Ovary (tissue), 9 donors: Measurements from ENCODE around the gene OCSTAMP. TPM values are rescaled to one million over a fixed set of nuclear protein-coding genes. Genes with fewer than 3 reads are reported as not detected.

Source experiments
- DNase-seq, 5 donors: peaks; one replicate each; pipeline ENCODE4 v3.0.0-alpha.2; 2019 to 2020
- H3K27ac ChIP-seq, 2 donors: fragments of 200-600 bp; one replicate each; pipeline versions ENCODE4 v1.5.1 to v1.8.0; 2019 to 2022
- H3K27me3 ChIP-seq: fragments of 200-600 bp; one replicate; pipeline ENCODE4 v1.8.0; 2022
- H3K36me3 ChIP-seq: fragments of 200-600 bp; sonication (generic); one replicate; pipeline ENCODE4 v1.5.1; 2019
- H3K4me1 ChIP-seq: one replicate; pipeline ENCODE4 v1.8.1; 2013; ENCODE audit warnings: mild to moderate bottlenecking, moderate library complexity; ENCODE audit not compliant: insufficient read depth
- H3K4me3 ChIP-seq: fragments of 200-600 bp; sonication (generic); one replicate; pipeline ENCODE4 v1.5.1; 2017
- H3K9me3 ChIP-seq, 2 donors: fragments of 200-600 bp in 1 of 2; sonication (generic) in 1 of 2; one replicate each; pipeline versions ENCODE4 v1.5.1 to v1.8.1; 2013 to 2019; ENCODE audit warnings: mild to moderate bottlenecking in 1 of 2, moderate library complexity in 1 of 2
- EP300 ChIP-seq: sonication (generic); formaldehyde crosslinking; IDR thresholded peaks from one replicate; pipeline ENCODE4 v1.6.1; 2017; ENCODE audit warnings: antibody characterized with exemption
- POLR2A ChIP-seq: fragments of 450-650 bp; IDR thresholded peaks from one replicate; pipeline ENCODE4 v1.6.1; 2017; ENCODE audit warnings: antibody characterized with exemption, mild to moderate bottlenecking, moderate library complexity
- WGBS, 3 donors: extraction: QIAGEN DNeasy Blood & Tissue Kit in 1 of 3; methylation state at CpG; one replicate each; pipeline versions ENCODE4 v1.1.5 to v1.1.7; 2013 to 2017; 5-methylcytosine and 5-hydroxymethylcytosine counted together
- intact Hi-C, 4 donors: fragments of 100-400 bp; cut with DNase I; formaldehyde crosslinking; loops; one replicate each; pipeline versions ENCODE4 v1.11.0 to v1.15.1; 2022 to 2023
- polyA plus RNA-seq, 2 donors: library from polyadenylated mRNA; stranded (reverse); fragments of 200-250 nt in 1 of 2; fragments of 350-450 nt in 1 of 2; fragmentation: Illumina TruSeq in 1 of 2; extraction: RNeasy Lipid Tissue Mini Kit (QIAGEN cat#74804) in 1 of 2; gene quantifications; one replicate each; pipeline ENCODE4 v1.2.3, GENCODE V29; 2013 to 2014
- total RNA-seq, 7 donors: library from RNA; depleted of rRNA in 2 of 7; stranded (reverse); fragments of >200 nt in 2 of 7; fragmentation: NEBNext Ultra II Directional in 3 of 7; extraction: Animal tissue kit (Norgen Biotek cat#: 25700) in 3 of 7; gene quantifications; one replicate each; pipeline versions ENCODE4 v1.1.0 to v1.2.4, GENCODE V29; 2016 to 2023
- TF ChIP-seq, protein P1 (sequence below), 3 donors: fragments of 450-650 bp in 2 of 3; fragments of 200-600 bp in 1 of 3; IDR thresholded peaks; one replicate each; pipeline versions ENCODE4 v1.5.1 to v1.8.0; 2016 to 2022; ENCODE audit warnings: antibody characterized with exemption in 3 of 3, mild to moderate bottlenecking in 1 of 3
- donor health status: DM: no; HTN: no; CAD: no; lungs with moderate emphysema.
- donor health status: DM: no; HTN: no; CAD: no.
- donor health status: Bipolar disorder and iron deficiency.
- donor health status: DM: yes; HTN: yes; CAD: no.
- donor health status: DM: no; HTN: no; CAD: no.
- donor health status: DM: yes; HTN: yes; CAD: no.

Gene OCSTAMP
- total and polyA plus RNA-seq, 9 donors = 2.0 TPM; not detected in 8

DNA sequence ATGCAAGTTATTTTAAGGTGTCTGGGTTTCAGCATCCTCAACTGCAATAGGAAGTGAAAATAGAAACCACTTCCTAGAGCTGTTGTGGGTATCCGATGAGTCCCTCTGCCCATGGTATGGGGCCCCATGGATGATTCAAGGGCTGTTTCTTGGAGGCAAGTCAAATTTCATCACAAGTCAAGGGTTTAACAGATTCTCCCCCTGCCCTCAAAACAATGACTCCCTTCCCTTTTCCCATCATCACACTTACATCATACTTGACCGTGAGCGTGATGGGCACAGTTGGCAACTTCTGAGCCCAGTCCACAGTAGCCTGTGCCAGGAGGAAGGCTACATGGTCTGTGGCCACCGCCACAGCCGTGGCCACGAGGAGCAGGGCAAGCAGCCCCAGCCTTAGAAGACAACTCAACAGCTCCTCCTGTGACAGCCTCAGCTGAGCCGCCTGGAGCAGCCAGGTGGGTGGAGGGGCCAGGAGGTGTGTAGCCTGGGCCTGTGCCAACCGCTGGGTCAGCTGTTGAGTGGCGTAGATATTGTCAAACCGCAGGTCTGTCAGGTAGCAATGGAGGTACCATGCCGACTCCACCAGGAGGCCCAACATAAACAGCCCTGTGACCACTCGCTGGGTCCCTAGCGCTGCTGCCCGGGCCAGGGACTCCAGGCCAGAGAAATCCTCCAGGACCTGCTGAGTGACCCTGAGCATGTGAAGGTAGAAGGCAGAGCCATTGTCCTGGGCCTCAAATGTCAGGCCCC lies 5.2 kb downstream of the OCSTAMP start:
- TF ChIP-seq, protein P1, sequence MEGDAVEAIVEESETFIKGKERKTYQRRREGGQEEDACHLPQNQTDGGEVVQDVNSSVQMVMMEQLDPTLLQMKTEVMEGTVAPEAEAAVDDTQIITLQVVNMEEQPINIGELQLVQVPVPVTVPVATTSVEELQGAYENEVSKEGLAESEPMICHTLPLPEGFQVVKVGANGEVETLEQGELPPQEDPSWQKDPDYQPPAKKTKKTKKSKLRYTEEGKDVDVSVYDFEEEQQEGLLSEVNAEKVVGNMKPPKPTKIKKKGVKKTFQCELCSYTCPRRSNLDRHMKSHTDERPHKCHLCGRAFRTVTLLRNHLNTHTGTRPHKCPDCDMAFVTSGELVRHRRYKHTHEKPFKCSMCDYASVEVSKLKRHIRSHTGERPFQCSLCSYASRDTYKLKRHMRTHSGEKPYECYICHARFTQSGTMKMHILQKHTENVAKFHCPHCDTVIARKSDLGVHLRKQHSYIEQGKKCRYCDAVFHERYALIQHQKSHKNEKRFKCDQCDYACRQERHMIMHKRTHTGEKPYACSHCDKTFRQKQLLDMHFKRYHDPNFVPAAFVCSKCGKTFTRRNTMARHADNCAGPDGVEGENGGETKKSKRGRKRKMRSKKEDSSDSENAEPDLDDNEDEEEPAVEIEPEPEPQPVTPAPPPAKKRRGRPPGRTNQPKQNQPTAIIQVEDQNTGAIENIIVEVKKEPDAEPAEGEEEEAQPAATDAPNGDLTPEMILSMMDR (IDR thresholded peaks at IDR 0.05) = no peak
- TF ChIP-seq POLR2A (no peak), EP300 (no peak)
- whole genome bisulfite sequencing, 3 donors = 84 to 89% (median 87%) methylated on average over 13 to 14 of the region's 14 CpGs

GRCh38 chr20:46544576-46544975 lies 5.9 kb downstream of the OCSTAMP start:
- 81 to 84% (median 82%) methylated on average over 3 of the region's 3 CpGs for WGBS, 3 donors
- Histone ChIP-seq H3K27me3 (no peaks in the 10 kb centered on the region), H3K4me1 (no peaks in the 10 kb centered on the region), H3K9me3 (no peaks in the 10 kb centered on the region), H3K4me3 (no peak overlapping the region), H3K36me3 (no peaks in the 10 kb centered on the region), H3K27ac (no peak overlapping the region)
- no peak for DNase-seq
- intact Hi-C loops = no loop called here
- TF ChIP-seq POLR2A (no peak), EP300 (no peak)
- TF ChIP-seq, protein P1 (IDR thresholded peaks at IDR 0.05) = no peak

More for the DNA sequence above, 5.2 kb downstream of the OCSTAMP start:
- no peaks in the 10 kb centered on the region for H3K27me3 ChIP-seq
- no peaks in the 10 kb centered on the region for H3K9me3 ChIP-seq
- H3K4me1 ChIP-seq = no peaks in the 10 kb centered on the region
- H3K36me3 ChIP-seq = no peaks in the 10 kb centered on the region
- DNase-seq = no peak
- no peak overlapping the region for H3K4me3 ChIP-seq
- intact Hi-C loops = no loop called here
- H3K27ac ChIP-seq = no peak overlapping the region

- WGBS, 3 donors = 5% methylated on average over 1 of the region's 1 CpG
- DNase-seq = no peak
- no peaks in the 10 kb centered on the region for H3K27me3 ChIP-seq
These were observed 6.5 kb downstream of the OCSTAMP start for GRCh38 chr20:46543959-46544358.

DNA sequence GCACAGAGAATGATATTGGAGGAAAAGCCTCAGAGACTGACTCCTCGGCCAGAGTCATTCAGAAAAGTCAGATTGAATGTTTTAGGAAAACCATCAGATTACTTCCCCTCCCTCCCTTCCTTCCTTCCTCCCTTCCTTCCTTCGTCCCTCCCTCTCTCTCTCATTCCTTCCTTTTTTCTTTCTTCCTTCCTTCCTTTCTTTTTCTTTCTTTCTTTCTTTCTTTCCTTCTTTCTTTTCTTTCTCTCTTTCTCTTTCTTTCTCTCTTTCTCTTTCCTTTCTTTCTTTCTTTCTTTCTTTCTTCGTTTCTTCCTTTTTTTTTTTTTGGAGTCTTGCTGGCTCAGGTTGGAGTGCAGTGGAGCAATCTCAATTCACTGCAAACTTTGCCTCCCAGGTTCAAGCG lies 7.4 kb downstream of the OCSTAMP start:
- TF ChIP-seq POLR2A (no peak), EP300 (no peak)
- TF ChIP-seq, protein P1 (IDR thresholded peaks at IDR 0.05) = no peak
- no peaks in the 10 kb centered on the region for H3K27me3 ChIP-seq
- no peaks in the 10 kb centered on the region for H3K9me3 ChIP-seq
- WGBS, 3 donors = 75 to 81% (median 80%) methylated on average over 4 of the region's 4 CpGs
- DNase-seq = no peak
- H3K4me3 ChIP-seq = no peak overlapping the region
- no peaks in the 10 kb centered on the region for H3K36me3 ChIP-seq
- no peak overlapping the region for H3K27ac ChIP-seq
- intact Hi-C loops = no loop called here
- no peaks in the 10 kb centered on the region for H3K4me1 ChIP-seq

More at GRCh38 chr20:46543959-46544358, 6.5 kb downstream of the OCSTAMP start:
- no peak for TF ChIP-seq POLR2A
- TF ChIP-seq, protein P1 (IDR thresholded peaks at IDR 0.05) = no peak
- no peak for TF ChIP-seq EP300
- H3K36me3 ChIP-seq = no peaks in the 10 kb centered on the region
- intact Hi-C loops = no loop called here
- no peak overlapping the region for H3K27ac ChIP-seq
- no peaks in the 10 kb centered on the region for H3K4me1 ChIP-seq
- no peak overlapping the region for H3K4me3 ChIP-seq
- H3K9me3 ChIP-seq = no peaks in the 10 kb centered on the region
